ENCODE measurements around the gene HSPA8.
"Not testable (repeated sequence)": the region's sequence is repeated elsewhere in the genome, so short reads cannot be mapped to it uniquely, and the experiment has no call there.

The HSPA8 gene

DNA sequence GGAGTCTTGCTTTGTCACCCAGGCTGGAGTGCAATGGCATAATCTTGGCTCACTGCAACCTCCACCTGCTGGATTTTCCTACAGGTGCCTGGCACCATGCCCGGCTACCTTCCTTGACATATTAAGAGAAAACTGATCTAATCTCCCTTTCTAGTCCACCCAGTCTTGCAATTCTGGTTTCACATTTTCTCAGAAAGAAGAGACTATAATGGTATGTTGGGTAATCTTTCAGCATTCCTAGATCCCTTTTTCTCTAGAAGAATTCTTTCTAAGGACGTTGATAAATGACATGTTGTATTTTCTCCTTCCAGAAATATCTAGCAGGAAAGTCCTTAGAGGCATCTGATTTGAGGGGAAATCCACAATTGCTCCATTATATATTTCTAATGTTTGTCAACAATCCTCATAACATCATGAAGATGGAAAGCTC is 10.4 kb upstream of the HSPA8 start:
- no peak for DNase-seq (ENCODE audit: low spot score)

DNA sequence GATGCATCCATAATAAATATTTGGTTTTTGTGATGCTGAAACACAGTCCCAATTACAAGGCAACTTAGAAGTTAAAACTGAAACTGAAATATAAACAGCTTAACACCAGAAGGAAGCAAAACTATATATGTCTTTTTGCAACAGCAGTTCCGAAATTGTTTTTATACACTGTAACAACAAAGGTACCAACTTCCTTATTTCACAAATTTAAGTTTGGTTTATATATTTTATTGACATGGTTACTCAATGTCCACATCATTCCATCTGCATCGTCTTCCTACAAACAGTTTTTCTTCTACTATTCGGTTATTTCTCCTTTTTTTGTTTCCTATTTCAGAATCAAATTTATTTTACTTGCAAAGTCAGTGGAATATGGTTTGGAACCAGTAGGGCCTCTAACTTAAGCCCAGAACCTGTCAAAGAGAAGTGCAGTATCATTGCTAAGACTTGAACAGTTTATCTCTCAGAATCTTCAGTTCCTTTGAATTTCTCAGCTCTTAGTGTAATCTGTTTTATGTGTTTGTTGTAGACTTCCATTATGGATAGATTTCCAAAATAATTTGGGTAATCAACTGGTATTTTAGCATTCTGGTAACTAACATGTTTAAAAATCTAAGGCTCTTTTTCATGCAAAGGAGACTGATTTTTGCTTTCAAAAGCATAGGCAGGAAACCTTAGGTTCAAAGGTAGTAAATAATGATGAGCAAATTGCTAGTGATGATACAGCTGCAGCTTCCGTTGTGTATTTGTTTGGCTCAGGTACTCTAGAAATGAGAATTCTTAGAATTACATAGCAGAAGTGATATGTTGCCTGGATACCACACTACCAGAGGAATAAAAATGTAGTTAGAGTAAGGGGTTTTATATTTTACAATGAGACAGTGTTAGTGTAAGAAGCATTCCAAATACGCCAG is 8.2 kb upstream of the HSPA8 start:
- DNase-seq (ENCODE audit: low spot score), result no peak

DNA sequence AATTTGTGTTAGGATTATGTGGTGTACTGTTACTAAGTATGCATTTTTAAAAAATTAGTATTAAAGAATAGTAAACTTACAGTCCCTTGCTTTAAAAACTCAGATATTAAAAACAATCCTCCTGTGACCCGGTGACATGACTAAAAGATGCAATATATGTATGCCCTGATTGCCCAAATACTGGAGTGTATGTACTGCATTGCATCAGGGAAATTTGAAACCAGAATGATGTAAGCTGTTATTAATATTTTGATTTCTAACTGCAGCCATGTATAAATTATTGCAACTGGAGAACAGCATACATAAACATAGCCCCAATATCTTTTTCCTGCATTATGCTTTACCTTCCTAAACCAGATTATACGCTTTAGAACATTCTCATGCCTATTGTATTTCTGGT is 3.7 kb upstream of the HSPA8 start:
- no peak for DNase-seq (ENCODE audit: low spot score)

DNA sequence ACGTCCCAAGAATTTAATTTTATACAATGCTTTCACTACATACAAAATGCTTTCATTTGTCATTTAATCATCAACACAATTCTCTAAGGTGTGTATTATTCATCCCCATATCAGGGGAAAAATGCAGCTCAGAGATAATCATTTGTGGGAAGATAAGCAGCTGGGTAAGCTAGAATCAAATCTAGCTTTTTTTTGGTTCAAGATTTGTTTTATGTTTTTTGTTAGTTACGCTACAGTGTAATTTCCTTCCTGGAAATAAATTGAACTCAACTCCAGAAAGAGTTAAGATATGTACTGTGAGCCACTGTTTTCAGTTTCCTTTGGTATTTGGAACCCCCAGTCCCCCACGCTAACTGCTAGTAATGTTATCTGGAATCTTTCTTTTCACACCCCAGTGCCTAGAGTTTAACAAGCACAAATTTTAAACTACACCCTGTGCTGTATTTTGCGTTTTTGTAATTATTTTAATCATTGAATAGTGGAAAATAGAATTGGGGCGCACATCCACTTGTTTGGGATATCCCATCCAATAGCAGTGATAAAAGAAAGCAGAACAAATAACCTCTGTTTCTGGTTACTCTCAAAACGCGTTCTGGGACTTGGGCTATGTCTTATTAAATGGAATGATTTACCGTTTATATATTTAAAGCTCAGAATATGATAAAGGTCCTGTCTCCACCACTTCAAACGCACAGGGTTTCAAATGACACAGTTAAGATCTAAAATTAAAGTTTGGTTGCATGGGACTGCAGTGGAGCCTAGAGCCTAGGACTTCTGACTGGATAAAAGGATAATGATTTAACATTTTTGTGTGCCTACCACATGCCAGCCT is 2.1 kb upstream of the HSPA8 start:
- no peak for DNase-seq (ENCODE audit: low spot score)

DNA sequence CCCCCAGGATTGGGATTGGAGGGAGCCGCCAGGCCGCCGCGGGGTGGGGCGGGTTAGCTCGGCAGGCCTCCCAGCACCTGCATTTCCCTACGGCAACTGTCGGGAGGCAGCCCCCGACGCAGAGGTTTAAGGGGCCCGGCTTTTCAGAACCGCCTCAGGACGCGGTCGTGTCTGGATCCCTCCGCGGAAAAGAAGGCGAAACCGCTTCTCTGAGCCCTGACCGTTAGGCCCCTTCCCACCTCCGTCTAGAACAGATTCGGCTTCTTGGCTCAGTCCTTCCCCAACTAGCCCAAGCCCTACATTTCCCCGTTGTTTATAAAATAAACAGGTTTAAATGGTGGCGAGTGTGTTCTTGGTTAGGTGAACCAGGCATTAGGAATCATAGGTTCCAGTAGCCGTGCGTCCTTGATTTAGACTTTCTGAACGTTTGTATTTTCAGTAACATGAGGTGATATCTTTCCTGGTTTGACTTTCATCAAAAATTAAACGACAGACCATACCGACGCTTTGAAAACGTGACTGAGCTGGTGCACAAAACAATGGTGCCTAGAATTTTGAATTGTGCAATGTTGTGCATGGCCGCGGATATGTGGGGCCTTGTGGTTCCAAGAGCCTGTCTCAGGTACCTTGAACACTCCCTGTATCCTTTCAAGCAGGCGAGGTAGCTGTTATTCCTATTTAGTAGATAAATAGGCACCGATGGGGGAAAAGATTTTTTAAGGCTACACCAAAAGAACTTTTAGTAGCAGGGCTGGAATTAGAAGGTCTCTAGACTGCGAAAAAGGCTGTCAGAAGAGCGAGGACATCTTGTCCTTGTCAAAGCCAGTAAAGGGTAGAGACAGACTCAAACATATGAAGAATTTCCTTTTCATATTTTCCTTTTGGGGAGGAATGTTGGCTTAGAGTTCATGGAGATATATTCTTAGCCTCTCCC is 1.2 kb upstream of the HSPA8 start:
- peak; percentile 64 for DNase-seq (ENCODE audit: low spot score)

DNA sequence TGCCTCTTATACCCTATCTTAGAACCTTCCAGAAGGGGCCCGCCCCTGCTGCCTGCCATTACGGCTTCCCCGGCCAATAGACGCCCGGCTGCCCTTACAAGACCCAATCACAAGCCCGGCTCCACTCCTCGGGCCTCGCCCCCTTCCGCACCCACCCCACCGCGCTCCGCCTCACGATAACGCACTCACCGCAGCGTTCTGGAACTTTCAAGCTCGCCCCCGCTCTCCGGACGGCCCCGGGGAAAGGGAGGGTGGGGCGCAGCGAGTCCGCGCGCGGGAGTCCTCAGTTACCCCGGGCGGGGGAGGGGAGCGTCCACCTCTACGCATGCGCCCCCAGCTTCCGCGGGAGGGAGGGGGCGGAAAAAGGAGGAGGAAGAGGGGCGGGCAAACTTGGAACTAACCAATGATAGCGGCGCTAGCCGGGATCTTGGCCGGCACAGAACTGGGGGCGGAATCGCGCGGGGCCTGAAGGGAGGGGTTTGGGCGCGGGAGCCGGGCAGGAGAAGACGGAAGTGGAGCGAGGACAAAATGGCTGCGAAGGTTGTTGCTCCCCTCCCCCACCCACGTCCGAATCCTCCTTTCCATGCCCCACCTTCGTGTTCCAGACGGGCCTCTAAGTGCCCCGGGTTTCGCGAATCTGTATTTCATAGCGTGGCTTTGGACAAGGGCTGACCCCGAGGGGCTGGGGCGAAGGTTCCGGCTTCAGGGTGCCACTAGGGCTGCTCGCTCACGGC is 389 bp upstream of the HSPA8 start:
- DNase-seq (ENCODE audit: low spot score), result peak; percentile 96

DNA sequence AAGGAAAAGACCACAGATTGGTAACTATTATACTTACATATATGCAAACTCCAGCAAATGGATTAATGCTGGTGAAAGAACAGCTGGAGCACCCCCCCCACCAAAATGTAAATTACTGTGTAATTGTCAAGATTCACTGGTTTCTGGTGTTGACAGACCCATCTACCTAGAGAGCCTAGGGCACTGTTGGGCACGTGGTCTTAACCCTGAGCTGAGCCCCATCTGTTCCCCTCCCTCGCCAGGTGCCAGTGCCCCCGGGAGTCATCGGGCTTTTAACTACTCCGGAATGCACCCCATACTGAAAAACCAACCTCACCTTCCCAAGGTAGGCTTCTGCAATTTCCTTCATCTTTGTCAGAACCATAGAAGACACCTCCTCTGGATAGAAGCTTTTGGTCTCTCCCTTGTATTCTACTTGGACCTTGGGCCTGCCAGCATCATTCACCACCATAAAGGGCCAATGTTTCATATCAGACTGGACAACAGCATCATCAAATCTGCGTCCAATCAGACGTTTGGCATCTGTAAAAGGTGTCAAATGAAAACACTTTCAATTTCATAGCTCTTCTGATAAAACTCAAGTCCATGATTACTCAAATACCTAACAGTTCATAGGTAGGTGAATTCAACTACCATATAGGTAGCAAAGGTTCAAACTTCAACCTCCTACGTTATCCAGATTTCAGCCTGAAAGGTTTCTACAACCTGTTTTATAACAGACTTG is 1.5 kb downstream of the HSPA8 start:
- no peak for DNase-seq (ENCODE audit: low spot score)

DNA sequence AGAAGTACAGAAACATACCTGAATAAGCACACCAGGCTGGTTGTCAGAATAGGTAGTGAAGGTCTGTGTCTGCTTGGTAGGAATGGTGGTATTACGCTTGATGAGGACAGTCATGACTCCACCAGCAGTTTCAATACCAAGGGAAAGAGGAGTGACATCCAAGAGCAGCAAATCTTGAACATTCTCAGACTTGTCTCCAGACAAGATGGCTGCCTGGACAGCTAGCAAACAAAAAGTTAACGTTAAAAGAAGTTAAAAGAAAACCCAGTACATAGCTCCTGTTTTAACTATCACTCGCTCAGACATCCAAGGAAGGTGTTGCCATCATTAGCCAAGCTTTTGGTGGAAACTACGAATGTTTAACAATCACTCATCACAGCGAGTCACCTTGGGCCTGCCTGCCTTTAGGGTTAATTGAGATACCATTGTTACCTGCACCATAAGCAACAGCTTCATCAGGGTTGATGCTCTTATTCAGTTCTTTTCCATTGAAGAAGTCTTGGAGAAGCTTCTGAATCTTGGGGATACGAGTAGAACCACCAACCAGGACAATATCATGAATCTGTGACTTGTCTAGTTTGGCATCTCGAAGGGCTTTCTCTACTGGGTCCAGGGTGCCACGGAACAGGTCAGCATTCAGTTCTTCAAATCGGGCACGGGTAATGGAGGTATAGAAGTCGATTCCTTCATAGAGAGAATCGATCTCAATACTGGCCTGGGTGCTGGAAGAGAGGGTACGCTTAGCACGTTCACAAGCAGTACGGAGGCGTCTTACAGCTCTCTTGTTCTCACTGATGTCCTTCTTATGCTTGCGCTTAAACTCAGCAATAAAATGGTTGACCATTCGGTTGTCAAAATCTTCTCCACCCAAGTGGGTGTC is 2.7 kb downstream of the HSPA8 start:
- DNase-seq (ENCODE audit: low spot score), result not testable (repeated sequence)

DNA sequence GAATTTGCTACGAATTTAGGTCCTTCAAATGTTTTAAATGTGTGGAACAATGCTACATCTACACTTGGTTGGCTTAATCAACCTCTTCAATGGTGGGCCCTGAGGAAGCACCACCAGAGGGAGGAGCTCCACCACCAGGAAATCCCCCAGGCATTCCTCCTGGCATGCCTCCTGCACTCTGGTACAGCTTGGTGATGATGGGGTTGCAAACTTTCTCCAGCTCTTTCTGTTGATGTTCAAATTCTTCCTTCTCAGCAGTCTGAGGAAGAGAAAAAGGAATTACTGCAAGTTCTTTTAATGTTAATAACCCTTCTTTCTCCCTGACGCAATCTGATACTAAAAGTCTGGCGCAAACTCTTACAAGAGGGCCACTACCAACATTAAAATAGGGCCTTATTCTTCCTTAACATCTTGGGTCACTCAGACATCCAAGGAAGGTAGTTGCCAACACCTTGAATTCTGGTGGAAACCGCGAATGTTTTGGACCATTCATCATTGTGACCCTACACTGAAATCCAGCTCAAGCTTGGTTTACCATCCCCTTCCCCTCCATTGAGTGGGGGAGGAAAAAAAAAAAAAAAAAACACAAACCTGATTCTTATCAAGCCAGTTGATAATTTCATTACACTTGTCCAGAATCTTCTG is 4.2 kb downstream of the HSPA8 start:
- no peak for DNase-seq (ENCODE audit: low spot score)

DNA sequence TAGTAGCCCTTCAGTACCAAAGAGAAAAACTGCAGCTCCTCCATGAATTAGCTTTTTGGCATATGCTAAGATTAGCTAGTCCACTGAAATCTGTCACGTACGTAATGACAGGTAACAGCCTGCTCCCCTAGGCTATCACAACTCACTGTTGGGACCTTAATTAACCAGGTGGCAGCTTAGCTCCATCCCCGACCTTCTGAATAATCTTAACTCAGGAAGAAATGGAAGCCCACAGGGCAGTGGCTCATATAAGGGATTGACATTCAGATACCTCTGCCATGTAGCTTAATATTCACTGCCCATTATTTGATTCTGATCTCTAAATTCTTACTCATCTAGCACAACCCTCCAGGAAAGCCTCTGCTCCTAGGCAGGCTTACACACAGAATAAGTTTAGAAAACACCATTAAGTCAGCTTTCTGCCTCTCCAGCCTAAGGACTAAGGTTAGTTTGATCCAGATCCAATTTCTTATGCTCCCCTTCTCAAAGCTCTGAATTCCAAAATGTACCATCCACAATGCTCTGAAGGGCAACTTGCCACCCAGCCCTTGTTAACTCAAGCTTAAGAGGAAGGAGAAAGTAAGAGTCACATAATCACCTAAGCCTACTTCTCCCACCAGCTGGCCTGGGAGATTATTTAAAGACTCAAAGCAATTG is 5.0 kb downstream of the HSPA8 start:
- no peak for DNase-seq (ENCODE audit: low spot score)

DNA sequence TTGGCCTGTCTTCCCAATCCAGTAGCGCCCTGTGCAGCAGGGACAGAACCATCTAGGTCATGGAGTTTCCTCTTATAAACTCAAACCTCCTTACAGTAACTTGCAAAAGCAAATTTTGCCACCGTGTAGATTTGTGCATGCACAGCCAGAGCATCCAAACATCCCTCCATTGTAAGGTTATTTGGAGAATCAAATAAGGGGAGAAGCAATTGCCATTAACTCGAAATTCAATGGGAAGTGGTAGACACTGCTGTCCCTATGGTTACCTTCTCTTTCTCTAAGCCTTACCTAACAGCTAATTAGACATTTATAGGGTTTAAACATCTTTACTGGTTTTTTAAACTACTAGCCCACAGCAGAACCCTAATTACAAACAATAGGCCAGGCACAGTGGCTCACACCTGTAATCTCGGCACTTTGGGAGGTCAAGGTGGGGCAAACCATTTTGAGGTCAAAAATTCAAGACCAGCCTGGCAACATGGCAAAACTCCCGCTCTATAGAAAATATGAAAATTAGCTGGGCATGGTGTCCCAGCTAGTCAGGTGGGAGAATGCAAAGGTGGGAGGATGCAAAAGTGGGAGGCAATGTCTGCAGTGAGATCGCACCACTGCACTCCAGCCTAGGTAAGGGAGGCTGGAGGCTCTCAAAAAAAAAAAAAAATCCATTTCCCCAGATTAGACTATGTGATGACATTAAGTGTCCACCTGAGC is 6.6 kb downstream of the HSPA8 start:
- no peak for DNase-seq (ENCODE audit: low spot score)

DNA sequence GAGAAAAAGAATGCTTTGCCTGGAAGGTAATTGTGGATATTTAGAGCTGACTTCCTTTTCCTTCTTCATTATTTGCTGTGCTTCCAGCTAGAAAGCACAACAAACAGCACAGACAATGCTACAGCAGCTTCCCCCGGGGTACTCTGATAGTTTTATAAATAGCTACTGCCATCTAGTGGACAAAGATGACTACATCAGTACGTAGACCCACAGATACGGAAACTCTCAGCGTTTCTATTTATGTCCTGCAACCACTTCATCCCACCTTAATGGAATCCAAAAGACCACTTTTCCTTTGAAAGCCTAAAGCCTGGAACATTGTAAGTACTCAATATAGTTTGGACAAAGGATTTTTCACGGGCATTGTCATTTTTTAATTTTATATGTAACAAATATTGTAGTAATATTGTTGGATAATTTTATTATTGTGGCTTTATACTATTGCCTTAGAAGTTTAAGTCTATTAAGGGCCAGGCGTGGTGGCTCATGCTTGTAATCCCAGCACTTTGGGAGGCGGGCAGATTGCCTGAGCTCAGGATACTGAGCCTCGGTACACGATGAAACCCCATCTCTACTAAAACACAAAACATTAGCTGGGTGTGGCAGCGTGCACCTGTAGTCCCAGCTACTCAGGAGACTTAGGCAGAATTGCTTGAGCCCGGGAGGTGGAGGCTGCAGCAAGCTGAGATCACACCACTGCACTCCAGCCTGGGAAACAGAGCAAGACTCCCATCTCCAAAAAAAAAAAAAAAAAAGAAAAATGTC is 7.5 kb downstream of the HSPA8 start:
- DNase-seq (ENCODE audit: low spot score), result peak; percentile 75

DNA sequence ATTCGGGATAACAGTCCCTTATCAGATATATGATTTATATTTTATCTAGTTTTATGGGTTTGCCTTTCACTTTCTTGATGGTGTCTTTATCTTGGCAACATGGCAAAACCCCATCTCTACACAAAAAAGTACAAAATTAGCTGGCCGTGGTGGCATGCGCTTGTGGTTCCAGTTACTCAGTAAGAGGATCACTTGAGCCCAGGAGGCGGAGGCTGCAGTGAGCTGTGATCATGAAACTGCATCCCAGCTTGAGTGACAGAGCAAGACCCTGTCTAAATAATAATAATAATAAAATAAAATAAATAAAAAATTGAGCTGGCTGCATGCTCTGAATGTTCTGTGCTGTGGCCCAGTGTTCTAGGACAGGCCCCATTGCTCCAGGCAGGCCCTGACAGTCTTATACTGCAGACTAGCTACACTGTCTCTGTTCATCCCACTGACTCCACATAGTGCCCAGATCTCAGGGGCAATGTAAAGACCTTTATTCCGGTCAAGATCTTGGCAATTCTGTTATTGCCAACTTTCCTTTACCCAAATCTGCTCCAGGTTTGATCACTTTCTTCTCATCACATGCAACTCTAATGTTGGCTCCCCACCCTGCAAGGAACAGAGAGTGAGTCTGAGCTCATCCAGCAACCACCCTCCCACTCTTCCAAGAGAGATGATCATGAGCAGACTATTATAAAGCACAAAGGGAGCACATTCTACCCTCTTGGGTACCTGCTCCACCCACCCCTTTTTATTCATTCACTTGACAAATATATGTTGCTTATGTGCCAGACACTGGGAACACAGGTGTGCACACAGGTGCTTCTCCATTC is 8.8 kb downstream of the HSPA8 start:
- no peak for DNase-seq (ENCODE audit: low spot score)

DNA sequence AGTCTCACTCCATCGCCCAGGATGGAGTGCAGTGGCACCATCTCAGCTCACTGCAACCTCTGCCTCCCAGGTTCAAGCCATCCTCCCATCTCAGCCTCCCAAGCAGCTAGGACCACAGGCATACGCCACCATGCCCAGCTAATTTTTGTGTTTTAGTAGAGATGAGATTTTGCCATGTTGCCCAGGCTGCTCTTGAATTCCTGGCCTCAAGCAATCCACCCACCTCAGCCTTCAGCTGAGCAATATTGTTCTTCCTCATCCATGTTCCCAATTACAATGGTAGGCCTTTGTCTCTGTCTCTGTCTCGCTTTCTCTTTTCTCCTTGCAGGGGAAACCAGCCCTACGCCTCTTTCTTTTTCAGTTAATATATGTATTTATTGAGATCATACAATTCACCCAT is 10.3 kb downstream of the HSPA8 start:
- no peak for DNase-seq (ENCODE audit: low spot score)

DNA sequence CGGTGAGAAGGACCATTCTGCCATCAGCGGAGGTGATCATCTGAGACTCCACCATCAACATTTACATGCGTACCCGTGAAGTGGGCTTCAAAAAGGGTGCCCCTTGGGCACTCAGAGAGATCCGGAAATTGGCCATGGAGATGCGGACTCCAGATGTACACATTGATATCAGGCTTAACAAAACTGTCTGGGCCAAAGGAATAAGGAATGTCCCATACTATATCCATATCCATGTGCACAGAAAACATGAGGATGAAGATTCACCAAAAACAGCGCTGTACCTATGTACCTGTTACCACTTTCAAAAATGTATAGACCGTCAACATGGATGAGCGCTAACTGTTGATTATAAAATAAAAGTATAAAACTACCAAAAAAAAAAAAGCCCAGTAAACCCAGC is 10.8 kb downstream of the HSPA8 start:
- DNase-seq (ENCODE audit: low spot score), result no peak

DNA sequence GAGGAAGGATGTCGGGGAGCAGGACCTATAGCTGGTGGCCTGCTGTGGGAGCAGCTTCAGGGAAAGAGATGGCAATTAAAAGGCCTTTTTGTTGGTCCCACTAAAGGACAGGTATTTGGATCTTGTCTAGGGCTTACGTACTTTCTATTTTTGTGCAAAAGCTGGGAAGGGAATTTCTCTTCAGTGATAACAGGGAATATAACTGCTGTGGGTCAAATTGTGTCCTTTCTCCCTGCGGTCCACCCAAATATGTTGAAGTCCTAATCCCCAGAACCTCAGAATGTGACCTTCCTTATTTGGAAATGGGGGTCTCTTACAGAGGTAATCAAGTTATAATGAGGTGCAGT is 14.0 kb downstream of the HSPA8 start:
- DNase-seq (ENCODE audit: low spot score), result no peak

Measured in kidney capillary endothelial cell (primary cell).